IPS-NIHi7 (cell line): ENCODE results near the gene SLC6A8.
"Not testable (repeated sequence)": the region's sequence is repeated elsewhere in the genome, so short reads cannot be mapped to it uniquely, and the experiment has no call there.

Experiments
- DNase-seq: peaks from one replicate; pipeline ENCODE4 v3.0.0; 2012; ENCODE audit warnings: mixed read lengths; ENCODE audit errors: extremely low spot score

The SLC6A8 gene

GRCh38 chrX:153692611-153693156 is 5.0 kb downstream of the SLC6A8 start:
- no peak for DNase-seq

GRCh38 chrX:153693216-153694086 is 5.7 kb downstream of the SLC6A8 start:
- DNase-seq = no peak

GRCh38 chrX:153694256-153694655 is 6.5 kb downstream of the SLC6A8 start:
- not testable (repeated sequence) for DNase-seq

DNA sequence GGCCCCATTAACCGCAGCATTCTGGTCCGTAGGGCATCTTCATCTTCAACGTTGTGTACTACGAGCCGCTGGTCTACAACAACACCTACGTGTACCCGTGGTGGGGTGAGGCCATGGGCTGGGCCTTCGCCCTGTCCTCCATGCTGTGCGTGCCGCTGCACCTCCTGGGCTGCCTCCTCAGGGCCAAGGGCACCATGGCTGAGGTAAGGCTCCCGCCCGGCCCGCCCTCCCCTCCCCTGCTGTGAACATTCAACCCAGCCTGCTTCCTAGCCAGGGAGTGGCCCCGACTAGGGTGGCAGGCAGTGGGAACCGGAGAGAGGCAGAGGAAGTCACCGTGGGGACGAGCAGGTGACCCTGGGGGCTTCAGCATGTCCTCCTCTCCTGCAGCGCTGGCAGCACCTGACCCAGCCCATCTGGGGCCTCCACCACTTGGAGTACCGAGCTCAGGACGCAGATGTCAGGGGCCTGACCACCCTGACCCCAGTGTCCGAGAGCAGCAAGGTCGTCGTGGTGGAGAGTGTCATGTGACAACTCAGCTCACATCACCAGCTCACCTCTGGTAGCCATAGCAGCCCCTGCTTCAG is 7.1 kb downstream of the SLC6A8 start:
- DNase-seq = no peak

- no peak for DNase-seq
Measured at GRCh38 chrX:153696100-153696499, 8.4 kb downstream of the SLC6A8 start.

DNA sequence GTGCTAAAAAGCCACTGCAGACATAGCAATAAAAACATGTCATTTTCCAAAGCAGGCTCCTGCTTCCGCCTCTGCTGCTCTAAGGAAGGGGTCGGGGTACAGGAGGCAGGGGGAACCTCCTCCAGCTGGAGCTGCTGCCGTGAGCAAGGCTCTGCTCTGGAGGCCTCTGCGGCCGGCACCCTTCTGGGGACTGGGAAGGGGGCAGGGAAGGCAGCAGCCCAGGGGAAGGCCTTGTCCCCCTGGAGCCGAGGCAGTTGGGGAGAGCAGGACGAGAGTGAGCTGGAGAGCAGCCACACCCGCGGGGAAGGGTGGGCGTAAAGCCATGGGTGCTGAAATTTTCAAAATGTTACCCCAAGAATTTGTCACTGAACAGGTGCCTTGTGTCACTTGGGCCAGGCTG is 8.8 kb downstream of the SLC6A8 start:
- DNase-seq = not testable (repeated sequence)

DNA sequence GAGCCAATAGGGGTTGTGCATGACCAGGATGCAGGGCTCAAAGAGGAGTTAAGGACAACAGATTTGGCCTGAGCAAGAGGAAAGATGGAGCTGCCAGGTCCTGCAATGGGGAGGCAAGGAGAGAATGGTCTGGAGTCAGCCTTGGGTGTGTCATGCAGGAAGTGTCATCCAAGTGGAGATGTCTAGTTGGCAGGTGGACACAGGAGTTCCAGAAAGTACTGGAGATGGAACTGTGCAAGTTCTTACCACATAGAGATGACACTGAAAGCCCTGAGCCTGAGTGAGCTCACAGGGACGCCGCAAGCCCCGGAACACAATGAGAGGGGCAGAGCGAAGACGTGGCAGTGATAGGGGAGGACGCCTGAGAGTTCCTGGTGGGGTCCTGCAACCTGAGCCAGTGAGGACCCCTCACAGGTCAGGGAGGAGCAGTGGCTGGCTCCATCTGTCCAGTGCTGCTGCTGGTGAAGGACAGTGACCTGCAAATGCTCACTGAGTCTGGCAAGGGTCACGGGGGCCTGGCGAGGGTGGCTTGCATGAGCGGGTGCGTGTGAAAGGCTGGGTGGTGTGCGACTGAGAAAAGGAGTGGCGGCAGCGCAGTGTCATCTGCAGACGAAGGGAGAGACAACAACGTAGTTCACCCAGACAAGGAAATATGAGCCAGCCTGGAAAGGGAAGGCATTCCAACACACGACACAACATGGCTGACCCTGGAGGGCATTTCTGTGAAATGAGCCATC is 9.4 kb downstream of the SLC6A8 start:
- not testable (repeated sequence) for DNase-seq

DNA sequence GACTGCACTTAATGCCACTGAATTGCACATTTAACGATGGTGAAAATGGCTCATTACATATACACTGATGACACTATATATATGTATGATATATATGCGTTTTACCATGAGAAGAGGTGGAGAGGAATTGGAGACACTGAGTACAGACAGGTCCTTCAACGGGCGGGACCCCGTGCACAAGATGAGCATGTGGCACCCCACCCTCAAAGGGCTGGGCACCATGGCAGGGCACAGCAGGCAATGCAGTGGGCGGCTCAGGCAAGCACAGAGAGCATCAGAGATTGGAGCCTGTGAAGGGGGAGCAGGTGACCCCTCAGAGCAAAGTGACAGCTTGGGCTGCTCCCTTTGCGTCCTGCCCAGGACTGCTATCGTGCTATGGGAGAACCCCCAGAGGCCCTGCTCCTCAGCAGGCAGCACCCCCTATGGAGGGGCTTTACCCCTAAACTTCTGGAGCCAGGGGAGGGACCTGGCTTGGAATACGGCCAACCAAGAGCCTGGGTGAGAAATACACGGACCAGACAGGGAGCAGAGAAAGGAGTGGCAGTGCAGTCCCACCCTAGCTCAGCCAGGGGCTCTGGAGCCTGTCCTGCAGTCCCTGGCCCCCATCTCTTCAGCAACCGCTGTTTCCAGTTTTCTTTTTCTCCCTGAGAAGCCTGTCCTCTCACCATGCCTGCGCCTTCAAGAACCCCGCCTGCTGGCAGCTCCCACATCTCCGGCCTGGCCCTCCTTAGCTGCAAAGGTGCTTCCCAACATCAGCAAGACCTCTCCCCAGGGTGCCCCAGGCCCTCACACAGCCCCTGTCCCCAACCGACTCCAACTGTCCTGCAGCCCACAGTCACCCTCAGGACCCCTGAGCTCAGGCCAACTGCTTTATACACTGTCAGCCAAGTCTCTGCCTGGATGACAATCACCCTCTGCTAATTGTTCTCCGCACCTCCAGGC is 10.5 kb downstream of the SLC6A8 start:
- no peak for DNase-seq

DNA sequence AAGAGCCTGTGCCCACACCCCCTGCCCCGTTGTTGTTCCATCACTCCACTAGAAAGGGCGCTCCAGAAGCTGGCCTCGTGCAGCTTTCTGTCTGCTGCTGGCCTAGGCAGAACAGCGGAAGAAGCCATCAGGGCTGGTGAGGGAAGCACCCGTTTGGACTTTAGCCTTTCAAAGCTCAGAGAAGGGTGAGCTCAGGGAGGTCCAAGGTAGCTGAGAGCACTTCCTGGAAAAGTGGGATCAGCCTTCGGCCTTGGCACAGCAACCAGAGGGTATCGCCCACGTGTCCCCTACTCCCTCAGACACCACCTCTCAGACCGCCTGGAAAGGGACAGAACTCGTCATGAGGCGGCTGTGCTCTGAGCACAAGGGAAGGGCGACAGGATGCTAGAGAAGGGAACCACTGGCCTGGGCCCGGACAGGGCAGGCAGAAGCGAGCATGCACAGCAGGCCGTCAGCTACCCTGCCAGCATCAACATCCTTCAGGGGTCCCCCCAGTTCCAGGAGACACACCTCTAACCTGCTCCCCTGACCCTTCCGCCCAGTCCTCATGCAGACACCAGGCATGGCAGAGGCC is 11.6 kb downstream of the SLC6A8 start:
- DNase-seq = not testable (repeated sequence)

DNA sequence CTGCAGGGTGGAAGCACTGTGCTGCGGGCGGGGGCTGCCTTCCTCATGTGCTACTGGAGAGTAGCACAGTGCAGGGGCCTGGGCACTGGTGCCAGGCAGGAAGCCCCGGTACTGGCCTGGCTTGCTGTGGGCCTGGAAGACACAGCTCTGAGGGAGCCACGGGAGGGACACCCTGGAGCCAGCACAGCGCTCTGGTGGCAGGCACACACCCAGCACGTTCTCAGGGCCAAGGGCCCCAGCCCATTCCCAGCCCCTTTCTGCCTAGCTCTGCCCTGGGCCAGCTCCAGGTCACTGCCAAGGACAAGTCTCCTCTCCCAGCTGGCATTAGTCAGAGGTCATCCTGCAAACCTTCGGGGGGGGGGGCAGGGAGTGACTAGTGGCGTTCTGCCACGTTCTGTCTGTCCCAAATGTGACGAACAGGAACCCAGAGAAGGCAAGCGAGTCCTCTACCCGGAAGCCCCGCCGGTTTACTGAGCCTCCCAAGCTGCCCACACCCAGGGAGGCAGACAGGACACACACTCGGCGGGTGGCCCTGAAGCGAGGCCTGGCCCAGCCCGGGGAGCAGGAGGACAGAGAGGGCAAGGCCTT is 12.2 kb downstream of the SLC6A8 start:
- not testable (repeated sequence) for DNase-seq

- DNase-seq = no peak
Measured at GRCh38 chrX:153700376-153700945, 12.7 kb downstream of the SLC6A8 start.

- DNase-seq = no peak
Measured at GRCh38 chrX:153700967-153701366, 13.2 kb downstream of the SLC6A8 start.

DNA sequence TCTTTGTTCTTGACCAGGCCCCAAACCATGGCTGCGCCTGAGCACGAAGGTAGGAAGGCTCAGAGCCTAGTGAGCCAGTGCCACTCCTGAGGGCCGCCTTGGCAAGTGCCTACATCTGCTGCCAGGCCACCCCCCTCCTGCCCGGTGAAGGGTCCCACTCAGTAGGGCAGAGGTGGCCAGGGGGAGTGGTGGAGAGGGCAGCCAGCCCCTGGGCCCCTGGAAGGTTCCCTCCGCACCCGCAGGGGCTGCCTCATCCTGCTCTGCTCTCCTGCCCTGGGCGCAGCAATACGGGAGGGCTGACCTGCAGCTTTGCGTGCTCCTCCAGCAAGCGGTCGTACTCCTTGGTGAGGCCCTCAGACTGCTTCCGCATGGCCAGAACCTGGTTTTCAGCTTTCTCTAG is 14.0 kb downstream of the SLC6A8 start:
- no peak for DNase-seq

DNA sequence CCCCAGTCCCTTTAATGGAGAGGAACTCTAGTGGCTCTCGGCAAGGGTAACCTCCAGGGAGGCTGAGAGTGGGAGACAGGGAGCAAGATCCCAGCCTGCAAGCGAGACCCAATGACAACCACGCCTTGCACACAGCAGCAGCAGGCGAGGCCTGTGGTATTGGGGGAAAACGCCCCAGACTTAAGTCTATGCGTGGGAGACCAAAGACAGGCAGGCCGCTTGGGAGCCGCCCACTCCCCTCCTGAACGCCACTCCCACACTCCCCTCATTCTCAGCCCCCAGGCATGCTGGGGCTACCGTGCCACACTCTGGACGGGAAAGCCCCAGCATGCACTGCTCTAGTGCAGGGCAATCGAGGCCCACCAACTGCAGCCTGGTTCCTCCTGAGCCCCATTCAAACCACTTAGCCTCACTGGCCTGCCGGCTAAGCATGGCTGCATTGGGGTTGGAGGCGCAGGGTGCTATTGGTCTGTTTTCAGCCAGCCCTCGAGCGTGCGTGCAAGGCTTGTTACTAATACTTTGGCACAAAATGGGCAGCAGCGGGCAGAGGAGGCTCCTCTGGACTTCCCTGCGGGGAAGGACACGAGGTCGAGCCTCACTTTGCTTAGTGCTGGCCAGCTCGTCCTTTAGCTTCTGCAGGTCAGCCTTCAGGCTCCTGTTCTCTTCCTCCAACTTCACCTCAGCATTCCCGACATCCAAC is 14.8 kb downstream of the SLC6A8 start:
- no peak for DNase-seq

DNA sequence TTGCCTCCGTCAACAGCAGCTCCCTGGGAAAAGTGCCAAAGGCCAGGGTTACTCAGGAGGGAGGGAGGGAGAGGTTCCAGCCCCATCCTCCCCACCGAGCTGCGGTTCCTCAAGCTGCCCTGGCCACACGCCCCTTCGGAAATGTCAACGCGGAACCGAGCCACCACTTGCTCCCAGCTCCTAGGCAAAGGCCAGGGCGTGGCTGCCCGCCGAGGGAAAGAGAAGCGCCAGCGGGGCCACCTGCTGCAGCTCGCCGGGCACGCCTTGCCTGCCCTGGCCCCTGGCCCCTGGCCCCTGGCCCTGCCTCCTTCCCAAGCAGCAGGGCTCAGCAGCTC is 15.3 kb downstream of the SLC6A8 start:
- DNase-seq = no peak

GRCh38 chrX:153704021-153704526 is 16.3 kb downstream of the SLC6A8 start:
- DNase-seq = no peak

- DNase-seq = not testable (repeated sequence)
Measured at GRCh38 chrX:153704631-153705402, 17.1 kb downstream of the SLC6A8 start.

DNA sequence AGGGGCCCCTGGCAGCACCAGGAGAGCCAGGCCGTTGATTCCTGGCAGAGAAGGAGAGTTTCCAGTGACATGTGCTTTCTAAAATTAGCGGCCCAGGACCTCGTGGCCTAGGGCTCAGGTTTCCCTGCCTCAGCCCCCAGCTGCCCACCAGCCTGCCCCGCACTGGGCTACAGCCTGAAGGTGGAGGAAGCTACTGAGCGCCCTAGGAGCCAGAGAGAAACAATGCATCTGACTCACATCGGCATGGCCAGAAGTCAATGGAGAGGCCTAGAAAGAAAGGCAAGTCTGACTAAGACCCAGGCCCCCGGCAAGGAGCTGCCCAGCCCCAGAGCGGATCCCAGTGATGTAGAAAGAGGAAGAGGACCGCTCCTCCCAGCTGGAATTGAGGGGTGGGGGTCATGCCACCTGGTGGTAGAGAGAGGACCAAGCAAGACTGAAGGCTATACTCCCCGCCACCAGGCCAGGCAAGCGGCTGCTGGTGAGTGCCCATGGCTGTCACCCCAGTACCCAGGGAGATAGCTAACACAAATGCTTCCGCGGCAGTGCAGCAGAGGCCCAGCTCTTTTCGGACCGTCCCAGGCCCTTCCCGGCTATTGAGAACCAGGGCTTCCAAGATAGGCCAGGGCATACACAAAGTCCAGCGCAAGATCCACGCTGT is 17.8 kb downstream of the SLC6A8 start:
- DNase-seq = not testable (repeated sequence)
